GM10266 (cell line): ENCODE measurements around the gene RGS14.

Source experiments
- DNase-seq: peaks from one replicate; pipeline ENCODE4 v3.0.0; 2012; ENCODE audit errors: extremely low spot score
- CTCF ChIP-seq: IDR thresholded peaks from 2 replicates; pipeline ENCODE4 v1.5.1; 2012; ENCODE audit warnings: mild to moderate bottlenecking, low read depth; ENCODE audit not compliant: control insufficient read depth, insufficient read depth; ENCODE audit errors: missing control alignments

The RGS14 gene, protein sequence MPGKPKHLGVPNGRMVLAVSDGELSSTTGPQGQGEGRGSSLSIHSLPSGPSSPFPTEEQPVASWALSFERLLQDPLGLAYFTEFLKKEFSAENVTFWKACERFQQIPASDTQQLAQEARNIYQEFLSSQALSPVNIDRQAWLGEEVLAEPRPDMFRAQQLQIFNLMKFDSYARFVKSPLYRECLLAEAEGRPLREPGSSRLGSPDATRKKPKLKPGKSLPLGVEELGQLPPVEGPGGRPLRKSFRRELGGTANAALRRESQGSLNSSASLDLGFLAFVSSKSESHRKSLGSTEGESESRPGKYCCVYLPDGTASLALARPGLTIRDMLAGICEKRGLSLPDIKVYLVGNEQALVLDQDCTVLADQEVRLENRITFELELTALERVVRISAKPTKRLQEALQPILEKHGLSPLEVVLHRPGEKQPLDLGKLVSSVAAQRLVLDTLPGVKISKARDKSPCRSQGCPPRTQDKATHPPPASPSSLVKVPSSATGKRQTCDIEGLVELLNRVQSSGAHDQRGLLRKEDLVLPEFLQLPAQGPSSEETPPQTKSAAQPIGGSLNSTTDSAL

DNA sequence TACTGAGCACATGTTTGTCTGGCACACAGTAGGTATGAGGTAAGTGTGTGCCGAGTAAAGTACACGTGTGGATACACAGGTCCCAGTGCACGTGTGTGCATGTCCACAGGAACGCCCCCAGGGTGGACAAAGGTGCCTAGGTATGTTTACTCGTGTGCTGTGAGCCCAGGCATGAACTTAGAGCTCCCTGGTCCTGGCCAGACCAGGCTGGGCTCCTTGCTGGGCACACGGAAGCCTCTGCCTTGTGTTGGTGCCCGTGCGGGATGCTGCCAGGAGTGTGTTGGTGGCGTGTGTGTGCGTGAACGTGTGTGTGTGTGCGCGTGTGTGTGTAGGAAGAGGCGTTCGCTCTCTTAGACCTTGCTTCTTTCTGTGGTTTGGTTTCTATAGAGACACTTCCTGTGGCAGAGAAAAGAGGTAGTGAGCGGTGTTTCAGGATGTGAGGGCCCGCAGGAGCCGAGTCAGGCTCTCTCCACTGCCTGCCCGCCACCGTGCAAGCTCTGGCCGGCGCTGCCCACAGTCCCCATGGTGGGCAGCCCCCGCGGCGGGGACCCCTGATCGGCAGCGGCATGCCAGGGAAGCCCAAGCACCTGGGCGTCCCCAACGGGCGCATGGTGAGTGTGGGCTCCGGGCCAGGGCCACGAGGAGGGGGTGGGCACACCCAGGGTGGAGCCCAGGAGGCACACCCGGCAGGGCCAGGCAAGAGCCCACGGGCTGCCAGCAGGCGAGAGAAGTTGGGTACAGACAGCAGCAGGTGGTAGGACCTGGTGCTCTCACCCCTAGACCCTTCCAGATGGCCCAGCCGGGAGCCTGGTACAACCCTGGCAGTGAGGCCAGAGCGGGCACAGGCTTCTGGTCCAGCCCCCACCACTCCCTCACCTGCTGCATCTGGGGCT, at the start of gene RGS14:
TSS of gene RGS14 (plus strand) at position 466 of the 893 bp plus-strand sequence. CDS start at position 567, 101 bp downstream.
- DNase-seq: peak; percentile 92
- no peak for TF ChIP-seq CTCF

DNA sequence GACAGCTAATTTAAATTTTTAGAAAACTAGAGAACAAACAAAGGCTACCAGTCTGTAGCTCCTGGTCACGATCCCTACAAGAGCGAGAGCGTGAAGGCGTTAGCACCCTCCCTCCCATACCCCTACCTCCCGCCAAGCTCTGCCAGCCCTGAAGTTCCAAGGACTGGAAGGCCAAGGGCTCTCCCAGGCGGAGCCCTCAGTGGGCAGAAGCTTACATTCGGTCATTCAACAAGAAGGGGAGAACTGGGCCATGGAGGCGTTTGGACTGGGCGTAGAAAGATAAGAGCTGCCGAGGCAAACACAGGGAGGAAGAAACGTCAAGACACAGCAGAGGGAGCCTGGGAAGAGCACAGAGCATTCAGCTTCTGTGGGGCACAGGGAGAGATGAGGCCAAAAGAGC, 49.0 kb upstream of the RGS14 start:
- no peak for TF ChIP-seq CTCF
- DNase-seq: no peak

GRCh38 chr5:177309351-177310191, 48.2 kb upstream of the RGS14 start:
- TF ChIP-seq CTCF: peak; percentile 93
- DNase-seq: peak; percentile 77

DNA sequence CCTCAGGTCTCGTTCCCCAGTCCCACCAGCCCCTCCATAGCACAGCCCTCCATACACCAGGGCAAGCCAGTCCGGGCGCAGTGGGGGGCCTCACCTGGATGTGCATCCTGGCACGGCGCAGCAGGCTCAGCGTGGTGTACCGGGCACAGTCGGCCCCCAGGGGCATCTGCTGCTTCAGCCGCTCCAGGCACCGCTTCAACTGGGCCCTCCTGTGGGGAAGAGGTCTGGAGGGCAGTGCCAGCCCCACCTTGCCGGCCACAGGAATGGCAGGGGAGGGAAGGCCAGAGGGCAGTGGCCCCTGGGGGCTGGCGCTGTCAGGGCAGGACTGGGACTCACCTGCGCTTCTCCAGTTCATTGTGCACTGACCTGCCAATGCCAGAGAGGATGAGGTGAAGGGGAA, 47.4 kb upstream of the RGS14 start:
- DNase-seq: no peak

GRCh38 chr5:177310757-177311391, 46.9 kb upstream of the RGS14 start:
- TF ChIP-seq CTCF: no peak
- peak; percentile 57 for DNase-seq

More for the DNA sequence above, 47.4 kb upstream of the RGS14 start:
- TF ChIP-seq CTCF: no peak

- no peak for TF ChIP-seq CTCF
- no peak for DNase-seq
Measured at GRCh38 chr5:177311392-177311722, 46.4 kb upstream of the RGS14 start.
